ENCODE measurements around the gene TADA2B.

DNA sequence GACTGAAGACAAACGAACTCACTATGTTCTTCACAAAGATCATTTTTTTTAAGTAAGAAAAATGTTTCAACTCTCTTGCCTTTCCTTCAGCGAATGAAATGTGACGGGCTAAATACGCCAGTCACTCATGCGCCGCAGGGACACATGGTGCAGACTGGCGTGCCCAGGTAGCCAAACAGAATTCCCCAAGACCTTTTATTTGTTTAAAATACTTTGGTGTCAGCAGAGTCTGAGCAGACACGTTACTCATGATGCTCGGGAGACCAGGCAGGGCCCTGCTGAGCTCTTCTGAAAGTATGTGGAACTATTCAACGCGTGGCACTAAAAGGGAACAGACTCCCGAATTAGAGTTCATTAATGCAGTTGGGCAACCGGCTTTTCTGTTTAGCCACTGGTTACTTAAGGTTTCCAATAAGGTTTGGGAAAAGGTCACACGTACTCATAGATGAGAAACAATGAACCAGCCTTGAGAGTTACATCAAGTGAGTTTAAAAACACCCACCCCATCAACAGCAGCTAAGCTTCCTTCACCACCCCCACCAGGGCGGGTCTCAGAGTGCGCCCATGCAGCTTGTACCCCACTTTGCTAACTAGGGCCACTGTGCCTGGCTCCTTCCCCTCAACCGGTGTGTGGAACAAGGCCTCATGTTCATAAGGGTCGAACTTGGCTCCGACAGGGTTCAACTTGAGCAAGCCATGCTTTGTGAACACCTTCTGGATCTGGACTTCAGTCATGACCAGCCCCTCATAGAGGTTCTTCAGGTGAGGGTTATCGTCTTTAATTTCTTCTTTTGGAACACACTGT lies 17.4 kb downstream of the TADA2B start:
- TF ChIP-seq, protein P1, sequence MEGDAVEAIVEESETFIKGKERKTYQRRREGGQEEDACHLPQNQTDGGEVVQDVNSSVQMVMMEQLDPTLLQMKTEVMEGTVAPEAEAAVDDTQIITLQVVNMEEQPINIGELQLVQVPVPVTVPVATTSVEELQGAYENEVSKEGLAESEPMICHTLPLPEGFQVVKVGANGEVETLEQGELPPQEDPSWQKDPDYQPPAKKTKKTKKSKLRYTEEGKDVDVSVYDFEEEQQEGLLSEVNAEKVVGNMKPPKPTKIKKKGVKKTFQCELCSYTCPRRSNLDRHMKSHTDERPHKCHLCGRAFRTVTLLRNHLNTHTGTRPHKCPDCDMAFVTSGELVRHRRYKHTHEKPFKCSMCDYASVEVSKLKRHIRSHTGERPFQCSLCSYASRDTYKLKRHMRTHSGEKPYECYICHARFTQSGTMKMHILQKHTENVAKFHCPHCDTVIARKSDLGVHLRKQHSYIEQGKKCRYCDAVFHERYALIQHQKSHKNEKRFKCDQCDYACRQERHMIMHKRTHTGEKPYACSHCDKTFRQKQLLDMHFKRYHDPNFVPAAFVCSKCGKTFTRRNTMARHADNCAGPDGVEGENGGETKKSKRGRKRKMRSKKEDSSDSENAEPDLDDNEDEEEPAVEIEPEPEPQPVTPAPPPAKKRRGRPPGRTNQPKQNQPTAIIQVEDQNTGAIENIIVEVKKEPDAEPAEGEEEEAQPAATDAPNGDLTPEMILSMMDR (conservative IDR thresholded peaks at IDR 0.05; ENCODE audit: low read depth, low read length): no peak
- TF ChIP-seq POLR2A (IDR thresholded peaks at IDR 0.05; ENCODE audit: low read depth, low read length): no peak
- no peak for TF ChIP-seq RAD21 (IDR thresholded peaks at IDR 0.05; ENCODE audit: low read length)
- TF ChIP-seq CEBPB (IDR thresholded peaks at IDR 0.05; ENCODE audit: low read depth, low read length): no peak
- no peak for TF ChIP-seq MAZ (IDR thresholded peaks at IDR 0.05; ENCODE audit: borderline replicate concordance, low read depth, low read length)
- TF ChIP-seq MXI1 (IDR thresholded peaks at IDR 0.05; ENCODE audit: borderline replicate concordance, low read depth, low read length): no peak
- no peak for TF ChIP-seq NFE2L2 (IDR thresholded peaks at IDR 0.05; ENCODE audit: low read depth, low read length)
- no peak for TF ChIP-seq MAFK (IDR thresholded peaks at IDR 0.05; ENCODE audit: low read depth, low read length)
- TF ChIP-seq, protein P2, sequence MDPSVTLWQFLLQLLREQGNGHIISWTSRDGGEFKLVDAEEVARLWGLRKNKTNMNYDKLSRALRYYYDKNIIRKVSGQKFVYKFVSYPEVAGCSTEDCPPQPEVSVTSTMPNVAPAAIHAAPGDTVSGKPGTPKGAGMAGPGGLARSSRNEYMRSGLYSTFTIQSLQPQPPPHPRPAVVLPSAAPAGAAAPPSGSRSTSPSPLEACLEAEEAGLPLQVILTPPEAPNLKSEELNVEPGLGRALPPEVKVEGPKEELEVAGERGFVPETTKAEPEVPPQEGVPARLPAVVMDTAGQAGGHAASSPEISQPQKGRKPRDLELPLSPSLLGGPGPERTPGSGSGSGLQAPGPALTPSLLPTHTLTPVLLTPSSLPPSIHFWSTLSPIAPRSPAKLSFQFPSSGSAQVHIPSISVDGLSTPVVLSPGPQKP (IDR thresholded peaks at IDR 0.05; ENCODE audit: borderline replicate concordance, low read depth, low read length): no peak
- no peak for TF ChIP-seq FOS (IDR thresholded peaks at IDR 0.05; ENCODE audit: low read depth, low read length)
- TF ChIP-seq BHLHE40 (IDR thresholded peaks at IDR 0.05; ENCODE audit: low read depth, low read length): no peak
- TF ChIP-seq, protein P3, sequence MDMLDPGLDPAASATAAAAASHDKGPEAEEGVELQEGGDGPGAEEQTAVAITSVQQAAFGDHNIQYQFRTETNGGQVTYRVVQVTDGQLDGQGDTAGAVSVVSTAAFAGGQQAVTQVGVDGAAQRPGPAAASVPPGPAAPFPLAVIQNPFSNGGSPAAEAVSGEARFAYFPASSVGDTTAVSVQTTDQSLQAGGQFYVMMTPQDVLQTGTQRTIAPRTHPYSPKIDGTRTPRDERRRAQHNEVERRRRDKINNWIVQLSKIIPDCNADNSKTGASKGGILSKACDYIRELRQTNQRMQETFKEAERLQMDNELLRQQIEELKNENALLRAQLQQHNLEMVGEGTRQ (IDR thresholded peaks at IDR 0.05; ENCODE audit: low read depth, low read length): no peak
- no peak for TF ChIP-seq CHD1 (IDR thresholded peaks at IDR 0.05; ENCODE audit: low read depth, low read length)
- no peak for TF ChIP-seq SMC3 (IDR thresholded peaks at IDR 0.05; ENCODE audit: low read depth, low read length)

Data from IMR-90 (cell line).